HCT116 (cell line): Measurements from ENCODE around the gene DNPEP. TPM values are rescaled to one million over a fixed set of nuclear protein-coding genes. Genes with fewer than 3 reads are reported as not detected.

Experiments used
- ATAC-seq: fragments of 200-7000 bp; cut with Tn5 transposase; 2 replicates; pipeline ENCODE4 v1.9.1; 2020; ENCODE audit warnings: mild to moderate bottlenecking, moderate library complexity
- BruUV-seq: library from RNA; stranded (reverse); fragments of 400-500 nt; replicated peaks from 2 replicates; lab custom pipeline; 2021; lab: Mats Ljungman, UMichigan
- CTCF ChIA-PET: fragments of 300-600 bp; sonication (Branson Sonifier 250); formaldehyde crosslinking; loops from one replicate; lab custom pipeline; 2021; ENCODE audit warnings: antibody characterized with exemption; lab: Charles Lee
- POLR2A ChIA-PET: fragments of 300-600, 350-600 bp; sonication (Branson Sonifier 250); formaldehyde crosslinking; loops from one replicate; lab custom pipeline; 2021; ENCODE audit warnings: antibody characterized with exemption; lab: Charles Lee
- RAD21 ChIA-PET, 2 experiments: fragments of 300-600 bp; sonication (Branson Sonifier 250); formaldehyde crosslinking; loops; one replicate each; lab custom pipeline; 2023; ENCODE audit warnings: low total read pairs in 2 of 2; ENCODE audit not compliant: uncharacterized antibody in 2 of 2, unreplicated experiment in 2 of 2, low non-redundant PET in 1 of 2; lab: Charles Lee
- DNase-seq: peaks from one replicate; pipeline ENCODE4 v3.0.0-alpha.2; 2010; ENCODE audit warnings: low read depth, low spot score
- H2AFZ ChIP-seq: fragments of 200-600 bp; shearing (Covaris generic), sonication (generic); 2 replicates; pipeline ENCODE4 v1.6.1; 2017; ENCODE audit warnings: low read depth, mixed run types, mixed read lengths, antibody characterized with exemption, low read length; ENCODE audit not compliant: poor library complexity, severe bottlenecking
- H3K27ac ChIP-seq: 2 replicates; pipeline ENCODE4 v1.5.1; 2012; ENCODE audit warnings: low read depth, low read length
- H3K27me3 ChIP-seq: fragments of 200-600 bp; sonication (generic); 2 replicates; pipeline ENCODE4 v1.6.1; 2016; ENCODE audit warnings: mixed run types, low read length, mixed read lengths; ENCODE audit not compliant: insufficient read depth
- H3K36me3 ChIP-seq, 2 experiments: fragments of 200-500 bp in 1 of 2; fragments of 200-600 bp in 1 of 2; sonication (Bioruptor generic) in 1 of 2; sonication (generic) in 1 of 2; 2 replicates each; pipeline versions ENCODE4 v1.5.1 to v1.6.1; 2014 to 2016; ENCODE audit warnings: low read length in 2 of 2, inconsistent platforms in 1 of 2, mixed read lengths in 1 of 2, mixed run types in 1 of 2; ENCODE audit not compliant: insufficient read depth in 2 of 2, control insufficient read depth in 1 of 2
- H3K4me1 ChIP-seq, 2 experiments: fragments of 200-600 bp in 1 of 2; sonication (generic) in 1 of 2; 2 replicates each; pipeline versions ENCODE4 v1.5.1 to v1.6.1; 2012 to 2017; ENCODE audit warnings: low read length in 2 of 2, inconsistent platforms in 1 of 2, mild to moderate bottlenecking in 1 of 2, mixed read lengths in 1 of 2, mixed run types in 1 of 2, moderate library complexity in 1 of 2; ENCODE audit not compliant: insufficient read depth in 2 of 2, control insufficient read depth in 1 of 2
- H3K4me2 ChIP-seq: fragments of 200-600 bp; sonication (generic); 2 replicates; pipeline ENCODE4 v1.6.1; 2017; ENCODE audit warnings: mixed run types, low read length, mixed read lengths
- H3K4me3 ChIP-seq, 2 experiments: fragments of 200-600 bp in 1 of 2; sonication (generic) in 1 of 2; replicated peaks in 1 of 2; 2 replicates each; pipeline ENCODE4 v1.5.1; 2011 to 2016; ENCODE audit warnings: low read length in 2 of 2, control low read depth in 1 of 2, low read depth in 1 of 2, mild to moderate bottlenecking in 1 of 2, mixed read lengths in 1 of 2, mixed run types in 1 of 2
- H3K79me2 ChIP-seq: fragments of 200-600 bp; sonication (generic); 2 replicates; pipeline ENCODE4 v1.6.1; 2017; ENCODE audit warnings: mild to moderate bottlenecking, mixed run types, low read length, moderate library complexity, mixed read lengths; ENCODE audit not compliant: insufficient read depth
- H3K9ac ChIP-seq: fragments of 200-600 bp; sonication (generic); 2 replicates; pipeline ENCODE4 v1.6.1; 2016; ENCODE audit warnings: low read length, mixed read lengths
- H3K9me2 ChIP-seq: fragments of 200-600 bp; sonication (generic), shearing (Covaris generic); 2 replicates; pipeline ENCODE4 v1.6.1; 2017; ENCODE audit warnings: mixed run types, mild to moderate bottlenecking, moderate library complexity; ENCODE audit not compliant: insufficient read depth
- H3K9me3 ChIP-seq, 2 experiments: fragments of 200-500 bp in 1 of 2; fragments of 200-600 bp in 1 of 2; sonication (Bioruptor generic) in 1 of 2; sonication (generic) in 1 of 2; 2 replicates each; pipeline ENCODE4 v1.6.1; 2014 to 2017; ENCODE audit warnings: low read length in 2 of 2, mixed read lengths in 2 of 2, inconsistent platforms in 1 of 2, low read depth in 1 of 2, mild to moderate bottlenecking in 1 of 2, mixed run types in 1 of 2, moderate library complexity in 1 of 2; ENCODE audit not compliant: control insufficient read depth in 1 of 2, insufficient read depth in 1 of 2
- H4K20me1 ChIP-seq: fragments of 200-600 bp; sonication (generic), shearing (Covaris generic); 2 replicates; pipeline ENCODE4 v1.6.1; 2017; ENCODE audit warnings: mixed run types, mild to moderate bottlenecking, moderate library complexity; ENCODE audit not compliant: insufficient read depth
- CBX3 ChIP-seq: IDR thresholded peaks from 2 replicates; pipeline ENCODE4 v1.6.1; 2012; ENCODE audit warnings: low read depth
- CEBPB ChIP-seq: IDR thresholded peaks from 2 replicates; pipeline ENCODE4 v1.6.1; 2012; ENCODE audit warnings: low read depth
- CTCF ChIP-seq, 3 experiments: fragments of 200-600 bp in 1 of 3; sonication (generic) in 1 of 3; IDR thresholded peaks in 2 of 3; conservative IDR thresholded peaks in 1 of 3; 2 replicates each; pipeline ENCODE4 v1.5.1; 2012 to 2017; ENCODE audit warnings: low read depth in 2 of 3, low read length in 2 of 3, antibody characterized with exemption in 1 of 3, borderline replicate concordance in 1 of 3, control low read depth in 1 of 3, mild to moderate bottlenecking in 1 of 3, mixed read lengths in 1 of 3, mixed run types in 1 of 3, moderate library complexity in 1 of 3; ENCODE audit not compliant: insufficient read depth in 1 of 3
- EGR1 ChIP-seq: IDR thresholded peaks from 2 replicates; pipeline ENCODE4 v1.6.1; 2012; ENCODE audit warnings: low read depth
- RAD21 ChIP-seq: IDR thresholded peaks from 2 replicates; pipeline ENCODE4 v1.6.1; 2012; ENCODE audit warnings: low read depth, mild to moderate bottlenecking
- SIN3A ChIP-seq: IDR thresholded peaks from 2 replicates; pipeline ENCODE4 v1.6.1; 2012; ENCODE audit warnings: low read depth
- ZFX ChIP-seq: fragments of 450-650 bp; IDR thresholded peaks from 2 replicates; pipeline ENCODE4 v1.6.1; 2017
- intact Hi-C: fragments of 100-400 bp; cut with micrococcal nuclease; formaldehyde crosslinking; loops from 2 replicates; pipeline ENCODE4 v1.10.0; 2022
- total RNA-seq: library from RNA; stranded (reverse); gene quantifications from one replicate; pipeline ENCODE4 v1.2.1, GENCODE V29; 2021; ENCODE audit not compliant: unreplicated experiment
- TF ChIP-seq, protein P1 (sequence below): IDR thresholded peaks from 2 replicates; pipeline ENCODE4 v1.6.1; 2012; ENCODE audit warnings: low read depth

DNPEP gene
- total RNA-seq, 1 experiment from 2014 or later, result 80.1 TPM

DNA sequence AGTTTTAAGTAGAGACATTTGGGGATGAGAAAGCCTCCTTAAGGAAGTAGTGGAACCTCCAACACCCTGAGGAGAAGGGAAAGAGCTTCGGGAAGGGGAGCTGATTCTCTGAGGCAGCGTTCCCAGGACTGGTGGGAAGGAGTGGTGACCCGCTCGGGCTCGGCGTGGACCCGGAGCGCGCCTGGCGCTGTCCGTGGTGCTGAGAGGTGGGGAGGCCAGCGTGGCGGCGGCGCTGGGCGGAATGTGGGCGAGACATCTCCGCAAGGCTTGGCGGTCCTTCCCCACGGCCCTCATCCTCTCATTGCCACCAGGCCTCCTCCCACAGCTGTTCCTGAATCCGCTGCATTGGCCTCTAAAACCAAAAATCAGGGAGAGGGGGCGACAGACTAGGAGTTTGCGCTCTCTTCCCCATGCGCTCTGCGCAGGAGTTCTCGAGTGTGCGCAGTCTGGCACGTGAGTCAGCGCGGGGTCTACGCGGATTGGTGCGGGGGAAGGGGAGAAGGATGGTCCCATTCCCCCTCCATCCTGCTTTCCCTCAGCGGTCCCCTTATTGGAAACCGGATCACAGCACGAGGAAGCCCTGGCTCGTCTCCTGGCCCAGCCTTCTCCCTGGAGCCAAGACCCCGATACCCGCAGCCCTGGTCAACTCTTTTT, 56.0 kb downstream of the DNPEP start:
- Histone ChIP-seq H3K9me2 (no peaks in the 10 kb centered on the region), H3K36me3 (no peaks in the 10 kb centered on the region), H3K4me3 (no peak overlapping the region), H3K27ac (no peak overlapping the region), H3K4me1 (no peaks in the 10 kb centered on the region), H4K20me1 (no peaks in the 10 kb centered on the region), H3K27me3 (peaks cover 14% of the 10 kb centered on the region; the same call in 1 of the 2 replicates), H3K79me2 (no peaks in the 10 kb centered on the region), H3K9me3 (no peaks in the 10 kb centered on the region), H2AFZ (no peak overlapping the region), H3K9ac (no peak overlapping the region), H3K4me2 (no peak overlapping the region)
- DNase-seq (no peak), ATAC-seq (no peak)
- ChIA-PET CTCF (no interaction called here), RAD21 (no interaction called here), POLR2A (no interaction called here)
- TF ChIP-seq EGR1, result no peak
- TF ChIP-seq, protein P1, sequence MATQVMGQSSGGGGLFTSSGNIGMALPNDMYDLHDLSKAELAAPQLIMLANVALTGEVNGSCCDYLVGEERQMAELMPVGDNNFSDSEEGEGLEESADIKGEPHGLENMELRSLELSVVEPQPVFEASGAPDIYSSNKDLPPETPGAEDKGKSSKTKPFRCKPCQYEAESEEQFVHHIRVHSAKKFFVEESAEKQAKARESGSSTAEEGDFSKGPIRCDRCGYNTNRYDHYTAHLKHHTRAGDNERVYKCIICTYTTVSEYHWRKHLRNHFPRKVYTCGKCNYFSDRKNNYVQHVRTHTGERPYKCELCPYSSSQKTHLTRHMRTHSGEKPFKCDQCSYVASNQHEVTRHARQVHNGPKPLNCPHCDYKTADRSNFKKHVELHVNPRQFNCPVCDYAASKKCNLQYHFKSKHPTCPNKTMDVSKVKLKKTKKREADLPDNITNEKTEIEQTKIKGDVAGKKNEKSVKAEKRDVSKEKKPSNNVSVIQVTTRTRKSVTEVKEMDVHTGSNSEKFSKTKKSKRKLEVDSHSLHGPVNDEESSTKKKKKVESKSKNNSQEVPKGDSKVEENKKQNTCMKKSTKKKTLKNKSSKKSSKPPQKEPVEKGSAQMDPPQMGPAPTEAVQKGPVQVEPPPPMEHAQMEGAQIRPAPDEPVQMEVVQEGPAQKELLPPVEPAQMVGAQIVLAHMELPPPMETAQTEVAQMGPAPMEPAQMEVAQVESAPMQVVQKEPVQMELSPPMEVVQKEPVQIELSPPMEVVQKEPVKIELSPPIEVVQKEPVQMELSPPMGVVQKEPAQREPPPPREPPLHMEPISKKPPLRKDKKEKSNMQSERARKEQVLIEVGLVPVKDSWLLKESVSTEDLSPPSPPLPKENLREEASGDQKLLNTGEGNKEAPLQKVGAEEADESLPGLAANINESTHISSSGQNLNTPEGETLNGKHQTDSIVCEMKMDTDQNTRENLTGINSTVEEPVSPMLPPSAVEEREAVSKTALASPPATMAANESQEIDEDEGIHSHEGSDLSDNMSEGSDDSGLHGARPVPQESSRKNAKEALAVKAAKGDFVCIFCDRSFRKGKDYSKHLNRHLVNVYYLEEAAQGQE, result peak; percentile 77
- intact Hi-C loops, result no loop called here
- no TSS peak for BruUV-seq

DNA sequence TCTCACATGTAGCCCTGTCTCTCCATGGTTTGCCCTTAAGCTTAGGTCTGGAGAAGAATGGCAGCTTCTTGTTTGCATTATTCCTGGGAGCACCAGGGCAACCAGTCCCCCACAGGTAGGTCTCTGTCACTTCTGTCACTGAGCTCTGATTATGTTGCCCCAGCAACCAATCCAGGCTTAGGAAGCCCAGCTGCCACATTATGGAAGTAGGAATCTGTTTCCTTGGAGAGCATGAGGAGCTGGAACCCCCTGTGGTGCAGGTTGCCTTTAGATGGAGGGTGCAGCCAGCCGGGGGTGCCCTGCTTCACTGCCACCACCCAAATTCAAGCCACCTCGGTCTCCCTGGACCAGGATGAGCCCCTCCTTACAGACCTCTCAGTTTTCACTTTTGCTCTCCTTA, 60.0 kb downstream of the DNPEP start:
- no peak for ATAC-seq
- no peaks in the 10 kb centered on the region for H4K20me1 ChIP-seq
- intact Hi-C loops, result no loop called here
- DNase-seq, result no peak
- no peak overlapping the region for H3K9ac ChIP-seq
- H3K4me2 ChIP-seq, result no peak overlapping the region
- TF ChIP-seq, protein P1, result no peak
- no peak for TF ChIP-seq CBX3
- no peak for TF ChIP-seq CEBPB
- TF ChIP-seq SIN3A, result no peak
- no peak for TF ChIP-seq CTCF (IDR thresholded peaks at IDR 0.05 in 2 of 3, conservative IDR thresholded peaks at IDR 0.05 in 1 of 3; ENCODE audit: borderline replicate concordance in 1 of 3, insufficient read depth in 1 of 3, low read depth in 2 of 3, low read length in 2 of 3)
- no peak for TF ChIP-seq RAD21
- TF ChIP-seq ZFX, result no peak
- no peaks in the 10 kb centered on the region for H3K79me2 ChIP-seq
- ChIA-PET RAD21 (interaction anchor here in 1 of 2 experiments (0.6 kb wide), 1 partner anchor 9 kb away, joined by 3 read pairs; no protein-coding TSS in a partner anchor), CTCF (no interaction called here), POLR2A (no interaction called here)
- H3K27ac ChIP-seq, result no peak overlapping the region
- no peaks in the 10 kb centered on the region for H3K9me3 ChIP-seq
- no peak overlapping the region for H2AFZ ChIP-seq
- no peaks in the 10 kb centered on the region for H3K9me2 ChIP-seq
- no peak overlapping the region for H3K4me3 ChIP-seq
- no peaks in the 10 kb centered on the region for H3K4me1 ChIP-seq
- peaks cover 37% of the 10 kb centered on the region; the same call in 1 of the 2 replicates for H3K27me3 ChIP-seq
- no TSS peak for BruUV-seq
- H3K36me3 ChIP-seq, result no peaks in the 10 kb centered on the region
